Fibroblast of lung (primary cell): ENCODE measurements around the gene LMOD3.

ENCODE experiments used
- CTCF ChIP-seq, 2 donors: IDR thresholded peaks in 1 of 2; conservative IDR thresholded peaks in 1 of 2; 1 replicate in 1 of 2; 2 replicates in 1 of 2; pipeline ENCODE4 v1.5.1; 2011 to 2012; ENCODE audit warnings: low read length in 2 of 2, control low read depth in 1 of 2, inconsistent platforms in 1 of 2, low read depth in 1 of 2, mild to moderate bottlenecking in 1 of 2
- EZH2 ChIP-seq: IDR thresholded peaks from 2 replicates; pipeline ENCODE4 v1.5.1; 2012; ENCODE audit warnings: low read length, control low read depth, mild to moderate bottlenecking; ENCODE audit errors: missing control alignments

- TF ChIP-seq CTCF (conservative IDR thresholded peaks at IDR 0.05 in 1 of 2, IDR thresholded peaks at IDR 0.05 in 1 of 2; ENCODE audit: low read depth in 1 of 2, low read length in 2 of 2) (no peak), EZH2 (no peak)
Measured at GRCh38 chr3:69080233-69080920, 42.0 kb downstream of the LMOD3 start, which contains the start of gene UBA3.
